ENCODE data around the gene DISP2.

DISP2 gene

GRCh38 chr15:40338041-40338657 is 19.9 kb upstream of the DISP2 start:
- Histone ChIP-seq H2BK15ac (ENCODE audit: low read length) (peak overlapping the region; percentile 3), H4K8ac (ENCODE audit: low read depth, low read length) (no peak overlapping the region), H3K36me3 (replicated peaks in 1 of 2; ENCODE audit: control insufficient read depth in 2 of 2, insufficient read depth in 2 of 2, low read length in 2 of 2) (no peaks in the 10 kb centered on the region), H3K14ac (ENCODE audit: low read length) (no peak overlapping the region), H3K4me3 (ENCODE audit: low read length in 2 of 2) (no peak overlapping the region), H2AK5ac (ENCODE audit: low read depth, low read length) (no peak overlapping the region), H3K9me3 (replicated peaks in 1 of 2; ENCODE audit: control insufficient read depth in 2 of 2, insufficient read depth in 1 of 2, low read depth in 1 of 2, low read length in 2 of 2) (no peaks in the 10 kb centered on the region), H3K4ac (ENCODE audit: low read length) (no peak overlapping the region), H2BK120ac (ENCODE audit: low read depth, low read length) (no peak overlapping the region), H3K18ac (ENCODE audit: low read length) (no peak overlapping the region), H3K9ac (ENCODE audit: low read depth, low read length, poor library complexity) (no peak overlapping the region), H3K27ac (replicated peaks; ENCODE audit: low read length) (no peak overlapping the region), H3K23ac (ENCODE audit: low read depth, low read length, poor library complexity) (peak overlapping the region; percentile 46), H4K91ac (ENCODE audit: low read depth, low read length, poor library complexity) (no peak overlapping the region), H3K27me3 (ENCODE audit: control insufficient read depth in 3 of 3, insufficient read depth in 3 of 3, low read depth in 1 of 3, low read length in 3 of 3) (peaks cover 0 to 11% (median 2%) of the 10 kb centered on the region in 3 experiments), H2AFZ (ENCODE audit: low read length) (peak overlapping the region; percentile 4), H3K79me1 (ENCODE audit: low read depth, low read length) (no peaks in the 10 kb centered on the region), H3K4me1 (ENCODE audit: control insufficient read depth in 2 of 2, insufficient read depth in 1 of 2, low read depth in 1 of 2, low read length in 2 of 2) (peaks cover 3 to 16% of the 10 kb centered on the region in 2 donors), H2BK12ac (ENCODE audit: low read length) (no peak overlapping the region), H3K4me2 (ENCODE audit: insufficient read depth, low read length, poor library complexity, severe bottlenecking) (no peak overlapping the region), H2BK5ac (ENCODE audit: low read length) (no peak overlapping the region)
- WGBS, 2 donors (ENCODE audit: extremely low coverage in 2 of 2, insufficient read length in 2 of 2, insufficient replicate concordance in 1 of 2): no CpG with 5 or more reads among the region's 11 CpGs
- peak; percentile 62 for DNase-seq (ENCODE audit: low spot score)

GRCh38 chr15:40338921-40339620 is 18.9 kb upstream of the DISP2 start:
- DNase-seq (ENCODE audit: low spot score): no peak
- Histone ChIP-seq H3K27me3 (ENCODE audit: control insufficient read depth in 3 of 3, insufficient read depth in 3 of 3, low read depth in 1 of 3, low read length in 3 of 3) (peaks cover 0 to 11% (median 2%) of the 10 kb centered on the region in 3 experiments), H3K9ac (ENCODE audit: low read depth, low read length, poor library complexity) (peak overlapping the region; percentile 46), H2BK5ac (ENCODE audit: low read length) (no peak overlapping the region), H3K4me3 (ENCODE audit: low read length in 2 of 2) (no peak overlapping the region), H4K91ac (ENCODE audit: low read depth, low read length, poor library complexity) (no peak overlapping the region), H3K27ac (replicated peaks; ENCODE audit: low read length) (no peak overlapping the region), H3K18ac (ENCODE audit: low read length) (peak overlapping the region; percentile 49), H3K4me1 (ENCODE audit: control insufficient read depth in 2 of 2, insufficient read depth in 1 of 2, low read depth in 1 of 2, low read length in 2 of 2) (peaks cover 3 to 12% of the 10 kb centered on the region in 2 donors), H3K36me3 (replicated peaks in 1 of 2; ENCODE audit: control insufficient read depth in 2 of 2, insufficient read depth in 2 of 2, low read length in 2 of 2) (no peaks in the 10 kb centered on the region), H2AFZ (ENCODE audit: low read length) (no peak overlapping the region), H3K14ac (ENCODE audit: low read length) (no peak overlapping the region), H2BK15ac (ENCODE audit: low read length) (peak overlapping the region; percentile 3), H3K4me2 (ENCODE audit: insufficient read depth, low read length, poor library complexity, severe bottlenecking) (no peak overlapping the region), H4K8ac (ENCODE audit: low read depth, low read length) (no peak overlapping the region), H3K4ac (ENCODE audit: low read length) (no peak overlapping the region), H2AK5ac (ENCODE audit: low read depth, low read length) (peak overlapping the region; percentile 17), H3K9me3 (replicated peaks in 1 of 2; ENCODE audit: control insufficient read depth in 2 of 2, insufficient read depth in 1 of 2, low read depth in 1 of 2, low read length in 2 of 2) (no peaks in the 10 kb centered on the region), H3K23ac (ENCODE audit: low read depth, low read length, poor library complexity) (peak overlapping the region; percentile 11), H3K79me1 (ENCODE audit: low read depth, low read length) (no peaks in the 10 kb centered on the region), H2BK120ac (ENCODE audit: low read depth, low read length) (no peak overlapping the region), H2BK12ac (ENCODE audit: low read length) (no peak overlapping the region)
- WGBS, 2 donors (ENCODE audit: extremely low coverage in 2 of 2, insufficient read length in 2 of 2, insufficient replicate concordance in 1 of 2): no CpG with 5 or more reads among the region's 11 CpGs

GRCh38 chr15:40339621-40339945 is 18.4 kb upstream of the DISP2 start:
- DNase-seq (ENCODE audit: low spot score): no peak
- H2BK5ac ChIP-seq (ENCODE audit: low read length): no peak overlapping the region
- no peak overlapping the region for H3K27ac ChIP-seq (replicated peaks; ENCODE audit: low read length)
- H2AFZ ChIP-seq (ENCODE audit: low read length): no peak overlapping the region
- H3K18ac ChIP-seq (ENCODE audit: low read length): no peak overlapping the region
- H3K9me3 ChIP-seq (replicated peaks in 1 of 2; ENCODE audit: control insufficient read depth in 2 of 2, insufficient read depth in 1 of 2, low read depth in 1 of 2, low read length in 2 of 2): no peaks in the 10 kb centered on the region
- no peak overlapping the region for H2BK120ac ChIP-seq (ENCODE audit: low read depth, low read length)
- no peak overlapping the region for H3K4me3 ChIP-seq (ENCODE audit: low read length in 2 of 2)
- peak overlapping the region; percentile 10 for H2BK15ac ChIP-seq (ENCODE audit: low read length)
- H3K79me1 ChIP-seq (ENCODE audit: low read depth, low read length): no peaks in the 10 kb centered on the region
- no peaks in the 10 kb centered on the region for H3K36me3 ChIP-seq (replicated peaks in 1 of 2; ENCODE audit: control insufficient read depth in 2 of 2, insufficient read depth in 2 of 2, low read length in 2 of 2)
- H3K27me3 ChIP-seq (ENCODE audit: control insufficient read depth in 3 of 3, insufficient read depth in 3 of 3, low read depth in 1 of 3, low read length in 3 of 3): peaks cover 0 to 11% (median 2%) of the 10 kb centered on the region in 3 experiments
- peaks cover 2 to 12% of the 10 kb centered on the region in 2 donors for H3K4me1 ChIP-seq (ENCODE audit: control insufficient read depth in 2 of 2, insufficient read depth in 1 of 2, low read depth in 1 of 2, low read length in 2 of 2)
- no peak overlapping the region for H3K4ac ChIP-seq (ENCODE audit: low read length)
- no peak overlapping the region for H3K14ac ChIP-seq (ENCODE audit: low read length)
- H3K23ac ChIP-seq (ENCODE audit: low read depth, low read length, poor library complexity): peak overlapping the region; percentile 11
- H4K91ac ChIP-seq (ENCODE audit: low read depth, low read length, poor library complexity): no peak overlapping the region
- WGBS, 2 donors (ENCODE audit: extremely low coverage in 2 of 2, insufficient read length in 2 of 2, insufficient replicate concordance in 1 of 2): no CpG with 5 or more reads among the region's 7 CpGs
- peak overlapping the region; percentile 24 for H2BK12ac ChIP-seq (ENCODE audit: low read length)
- no peak overlapping the region for H4K8ac ChIP-seq (ENCODE audit: low read depth, low read length)
- peak overlapping the region; percentile 46 for H3K9ac ChIP-seq (ENCODE audit: low read depth, low read length, poor library complexity)
- H3K4me2 ChIP-seq (ENCODE audit: insufficient read depth, low read length, poor library complexity, severe bottlenecking): no peak overlapping the region
- H2AK5ac ChIP-seq (ENCODE audit: low read depth, low read length): no peak overlapping the region

GRCh38 chr15:40340038-40340739 is 17.8 kb upstream of the DISP2 start:
- no peak overlapping the region for H3K4me2 ChIP-seq (ENCODE audit: insufficient read depth, low read length, poor library complexity, severe bottlenecking)
- H3K4me1 ChIP-seq (ENCODE audit: control insufficient read depth in 2 of 2, insufficient read depth in 1 of 2, low read depth in 1 of 2, low read length in 2 of 2): peaks cover 2 to 12% of the 10 kb centered on the region in 2 donors
- H3K27me3 ChIP-seq (ENCODE audit: control insufficient read depth in 3 of 3, insufficient read depth in 3 of 3, low read depth in 1 of 3, low read length in 3 of 3): peaks cover 0 to 11% (median 2%) of the 10 kb centered on the region in 3 experiments
- H3K9ac ChIP-seq (ENCODE audit: low read depth, low read length, poor library complexity): no peak overlapping the region
- H3K18ac ChIP-seq (ENCODE audit: low read length): peak overlapping the region; percentile 67
- no peak overlapping the region for H4K8ac ChIP-seq (ENCODE audit: low read depth, low read length)
- no peak overlapping the region for H2BK120ac ChIP-seq (ENCODE audit: low read depth, low read length)
- peak overlapping the region; percentile 24 for H2BK12ac ChIP-seq (ENCODE audit: low read length)
- H3K14ac ChIP-seq (ENCODE audit: low read length): no peak overlapping the region
- no peak overlapping the region for H2BK5ac ChIP-seq (ENCODE audit: low read length)
- H3K9me3 ChIP-seq (replicated peaks in 1 of 2; ENCODE audit: control insufficient read depth in 2 of 2, insufficient read depth in 1 of 2, low read depth in 1 of 2, low read length in 2 of 2): no peaks in the 10 kb centered on the region
- H3K23ac ChIP-seq (ENCODE audit: low read depth, low read length, poor library complexity): peak overlapping the region; percentile 5
- no peak overlapping the region for H3K4ac ChIP-seq (ENCODE audit: low read length)
- no peaks in the 10 kb centered on the region for H3K36me3 ChIP-seq (replicated peaks in 1 of 2; ENCODE audit: control insufficient read depth in 2 of 2, insufficient read depth in 2 of 2, low read length in 2 of 2)
- peak overlapping the region; percentile 73 for H2AFZ ChIP-seq (ENCODE audit: low read length)
- H3K27ac ChIP-seq (replicated peaks; ENCODE audit: low read length): no peak overlapping the region
- H2AK5ac ChIP-seq (ENCODE audit: low read depth, low read length): no peak overlapping the region
- H3K4me3 ChIP-seq (ENCODE audit: low read length in 2 of 2): no peak overlapping the region
- H3K79me1 ChIP-seq (ENCODE audit: low read depth, low read length): no peaks in the 10 kb centered on the region
- no peak overlapping the region for H4K91ac ChIP-seq (ENCODE audit: low read depth, low read length, poor library complexity)
- DNase-seq (ENCODE audit: low spot score): no peak
- no CpG with 5 or more reads among the region's 14 CpGs for WGBS, 2 donors (ENCODE audit: extremely low coverage in 2 of 2, insufficient read length in 2 of 2, insufficient replicate concordance in 1 of 2)
- H2BK15ac ChIP-seq (ENCODE audit: low read length): peak overlapping the region; percentile 34

Measured in neuronal stem cell (in vitro differentiated cells).